Upper lobe of left lung (tissue), 4 donors: Measurements from ENCODE around the gene ZNF576.

ENCODE experiments used
- CTCF ChIP-seq, 6 experiments: fragments of 450-650 bp in 4 of 6; fragments of 200-600 bp in 2 of 6; sonication (generic) in 2 of 6; IDR thresholded peaks; one replicate each; pipeline ENCODE4 v1.5.1; 2016 to 2019; ENCODE audit warnings: antibody characterized with exemption in 6 of 6
- POLR2A ChIP-seq, 4 donors: fragments of 450-650 bp; IDR thresholded peaks; one replicate each; pipeline ENCODE4 v1.5.1; 2016 to 2017; ENCODE audit warnings: antibody characterized with exemption in 4 of 4, mild to moderate bottlenecking in 2 of 4

DNA sequence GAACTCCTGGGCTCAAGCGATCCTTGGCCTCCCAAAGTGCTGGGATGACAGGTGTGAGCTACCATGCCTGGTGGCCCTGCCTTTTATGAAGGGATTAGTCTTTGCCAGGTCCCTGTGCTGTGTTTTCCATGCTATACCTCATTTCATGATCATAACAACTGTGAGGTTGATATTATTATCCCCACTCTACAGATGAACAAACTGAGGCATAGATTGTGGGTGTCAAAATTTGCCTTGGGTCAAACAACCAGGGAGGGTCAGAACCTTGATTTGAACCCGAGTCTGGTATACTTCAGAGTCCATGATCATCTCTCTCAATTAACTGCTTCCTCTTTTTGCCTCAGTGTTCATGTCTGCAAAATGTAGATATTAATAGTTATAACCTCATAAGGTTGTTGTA lies 13.9 kb upstream of the ZNF576 start:
- TF ChIP-seq POLR2A (IDR thresholded peaks at IDR 0.05) (no peak), CTCF (IDR thresholded peaks at IDR 0.05) (no peak)
